GM20000 (cell line): ENCODE data around the gene KCNH3.

Experiments
- DNase-seq: peaks from one replicate; pipeline ENCODE4 v3.0.0; 2012; ENCODE audit warnings: low spot score
- CTCF ChIP-seq: IDR thresholded peaks from 2 replicates; pipeline ENCODE4 v1.5.1; 2012; ENCODE audit warnings: mild to moderate bottlenecking, control low read depth; ENCODE audit errors: extremely low read depth, missing control alignments

KCNH3 gene

GRCh38 chr12:49538510-49539403 lies at the start of gene KCNH3:
TSS of gene KCNH3 (plus strand) at chr12:49539030. CDS start at chr12:49539417, 387 bp downstream.
- peak; percentile 99 for DNase-seq
- no peak for TF ChIP-seq CTCF

GRCh38 chr12:49489154-49489553 lies 49.7 kb upstream of the KCNH3 start:
- no peak for TF ChIP-seq CTCF
- DNase-seq = no peak

- no peak for TF ChIP-seq CTCF
- no peak for DNase-seq
Observed at GRCh38 chr12:49489720-49490119, 49.1 kb upstream of the KCNH3 start.

GRCh38 chr12:49491823-49492222 lies 47.0 kb upstream of the KCNH3 start:
- no peak for TF ChIP-seq CTCF
- no peak for DNase-seq

GRCh38 chr12:49493900-49494299 lies 44.9 kb upstream of the KCNH3 start:
- no peak for DNase-seq
- no peak for TF ChIP-seq CTCF

- TF ChIP-seq CTCF = no peak
- no peak for DNase-seq
Observed at GRCh38 chr12:49496417-49497360, 42.1 kb upstream of the KCNH3 start.

- TF ChIP-seq CTCF = no peak
Observed at GRCh38 chr12:49501895-49502294, 36.9 kb upstream of the KCNH3 start.

More at GRCh38 chr12:49501895-49502294, 36.9 kb upstream of the KCNH3 start:
- DNase-seq = peak; percentile 7
